GM08714 (cell line): ENCODE measurements around the gene UBTF.

Experiments
- H3K4me3 ChIP-seq: fragments of 200-500 bp; sonication (Bioruptor generic); 2 replicates; pipeline ENCODE4 v1.5.1; 2014; ENCODE audit warnings: mild to moderate bottlenecking, low read length, inconsistent platforms
- ZNF274 ChIP-seq: IDR thresholded peaks from 2 replicates; pipeline ENCODE4 v1.6.1; 2012; ENCODE audit warnings: mild to moderate bottlenecking, low read depth, low read length

UBTF gene

DNA sequence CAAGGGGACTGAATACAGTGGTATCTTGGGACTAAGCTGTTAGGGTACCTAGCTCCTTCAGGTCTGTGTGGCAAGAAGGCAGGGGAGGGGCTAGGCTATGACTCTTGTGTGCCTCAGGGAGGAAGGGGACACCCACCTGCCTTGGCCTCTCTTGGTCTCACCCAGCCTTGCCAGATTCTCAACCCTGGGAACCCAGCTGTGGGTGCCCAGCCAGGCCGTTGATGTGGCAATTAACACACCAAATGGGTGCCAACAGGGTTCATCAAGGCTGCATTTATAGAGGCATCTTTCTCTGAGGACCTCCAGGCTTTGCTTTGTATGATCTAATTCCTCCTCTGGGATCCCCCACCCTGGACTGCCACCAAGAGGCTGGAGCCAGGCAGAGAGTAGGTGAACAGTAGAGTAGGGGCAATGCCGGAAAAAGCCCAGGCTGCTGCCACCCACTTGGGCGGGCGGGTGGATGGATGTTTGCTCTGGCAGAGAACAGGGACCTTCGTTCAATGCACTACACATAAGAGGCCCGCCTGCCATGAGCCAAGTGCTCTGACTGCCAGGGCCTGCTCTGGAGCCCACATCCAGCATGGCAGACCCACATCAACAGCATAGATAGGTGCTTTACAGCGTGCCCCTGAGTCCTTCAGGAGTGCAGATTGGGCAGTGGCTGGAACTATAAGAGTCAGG, 52.2 kb downstream of the UBTF start:
- no peak for TF ChIP-seq ZNF274
- no peak overlapping the region for H3K4me3 ChIP-seq

DNA sequence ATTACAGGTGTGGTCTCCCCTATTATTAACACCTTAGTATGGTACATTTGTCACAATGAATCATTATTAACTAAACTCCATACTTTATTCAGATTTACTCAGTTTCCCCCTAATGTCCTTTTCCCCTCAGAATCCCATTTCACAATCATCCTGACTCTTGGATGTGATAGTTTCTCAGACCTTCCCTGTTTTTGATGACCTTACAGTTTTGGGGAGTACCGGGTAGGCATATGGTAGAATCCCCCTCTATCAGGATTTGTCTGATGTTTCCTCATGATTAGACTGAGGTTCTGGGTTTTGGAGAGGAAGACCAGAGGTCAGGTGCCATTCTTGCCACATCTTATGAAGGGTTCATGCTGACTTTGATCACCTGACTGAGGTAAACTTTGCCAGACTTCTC, 55.0 kb downstream of the UBTF start:
- no peak overlapping the region for H3K4me3 ChIP-seq
- TF ChIP-seq ZNF274, result no peak

DNA sequence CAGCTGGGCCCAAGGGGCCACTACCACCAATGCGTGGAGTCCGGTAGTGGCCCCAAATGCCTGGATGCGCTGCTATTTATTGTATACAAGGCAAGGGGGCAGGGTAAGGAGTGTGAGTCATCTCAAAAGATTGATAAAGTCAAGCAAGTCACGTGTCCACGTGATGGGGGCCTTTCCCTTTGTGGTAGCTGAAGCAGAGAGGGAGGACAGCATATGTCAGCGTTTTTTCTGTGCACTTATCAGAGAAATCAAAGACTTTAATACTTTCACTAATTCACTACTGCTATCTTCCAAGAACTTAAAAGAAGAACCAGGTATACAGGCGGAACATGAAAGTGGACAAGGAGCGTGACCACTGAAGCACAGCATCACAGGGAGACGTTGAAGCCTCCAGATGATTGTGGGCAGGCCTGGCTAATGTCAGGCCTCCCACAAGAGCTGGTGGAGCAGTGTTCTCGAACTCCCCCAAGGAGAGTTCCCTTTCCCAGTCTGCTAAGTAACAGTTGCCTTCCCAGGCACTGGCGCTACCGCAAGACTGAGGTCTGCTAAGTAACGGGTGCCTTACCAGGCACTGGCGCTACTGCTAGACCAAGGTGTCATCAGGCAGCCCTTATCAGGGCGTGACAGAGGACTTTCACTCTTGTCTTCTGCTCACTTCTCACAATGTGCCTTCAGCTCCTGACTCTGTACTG, 59.8 kb downstream of the UBTF start:
- no peak for TF ChIP-seq ZNF274
- no peak overlapping the region for H3K4me3 ChIP-seq

DNA sequence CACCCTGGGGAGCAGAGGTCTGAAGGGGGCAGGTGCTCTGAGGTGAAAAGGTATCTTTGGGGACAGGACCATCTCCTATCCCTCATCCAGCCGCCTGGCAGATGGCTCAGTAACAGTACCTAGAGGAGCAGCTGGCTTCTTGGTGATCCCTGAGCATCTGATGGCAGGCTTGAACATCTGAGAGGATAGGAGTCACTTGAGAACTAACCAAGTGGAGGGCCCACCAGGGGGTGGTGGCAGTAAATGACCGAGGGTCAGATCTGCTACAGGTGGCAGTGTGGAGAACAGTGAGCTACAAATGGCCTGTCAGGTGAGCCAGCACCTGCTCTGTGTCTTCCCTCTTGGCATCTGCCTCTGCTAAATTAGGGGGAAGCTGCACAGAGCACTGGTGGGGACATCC, 64.0 kb downstream of the UBTF start:
- TF ChIP-seq ZNF274, result no peak
- no peak overlapping the region for H3K4me3 ChIP-seq
